SW 1271 (cell line): ENCODE results near the gene UCKL1.
"Not testable (repeated sequence)": the region's sequence is repeated elsewhere in the genome, so short reads cannot be mapped to it uniquely, and the experiment has no call there.

Experiments used
- DNase-seq, 2 experiments: peaks; one replicate each; lab custom pipeline; 2025; lab: John Stamatoyannopoulos, UW

UCKL1 gene

DNA sequence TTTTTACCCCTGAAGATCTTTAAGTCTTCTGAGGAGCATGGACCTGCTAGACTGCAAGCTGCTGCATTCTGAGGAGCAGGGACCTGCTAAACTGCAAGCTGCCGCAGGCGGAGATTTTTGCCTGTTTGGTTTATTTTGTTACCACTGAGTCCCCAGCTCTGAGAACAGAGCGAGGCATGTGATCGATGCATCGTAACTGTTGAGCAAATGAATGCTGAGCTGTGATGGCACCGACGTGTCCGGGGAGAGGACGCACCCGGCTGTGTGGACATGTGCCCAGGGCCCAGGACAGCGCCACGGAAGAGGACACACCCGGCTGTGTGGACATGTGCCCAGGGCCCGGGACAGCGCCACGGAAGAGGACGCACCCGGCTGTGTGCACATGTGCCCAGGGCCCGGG is 37.1 kb downstream of the UCKL1 start:
- no peak for DNase-seq

DNA sequence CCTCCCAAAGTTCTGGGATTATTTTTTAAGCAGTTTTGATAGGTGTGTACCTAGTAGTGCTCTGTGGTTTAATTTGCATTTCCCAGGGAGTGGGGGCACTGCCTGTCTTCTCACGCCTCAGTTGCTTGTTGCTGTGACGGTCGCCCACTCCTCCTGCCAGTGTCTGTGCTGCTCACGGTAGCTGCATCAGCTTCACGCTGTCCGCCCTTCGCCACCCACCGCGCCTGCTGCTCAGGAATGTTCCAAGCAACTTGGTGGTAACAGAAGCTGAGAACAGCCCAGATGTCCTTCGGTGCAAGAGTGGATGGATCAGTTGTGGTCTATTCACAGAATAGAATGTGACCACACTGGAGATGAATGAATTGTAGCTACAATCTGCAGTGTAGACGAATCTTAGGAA is 38.4 kb downstream of the UCKL1 start:
- no peak for DNase-seq

DNA sequence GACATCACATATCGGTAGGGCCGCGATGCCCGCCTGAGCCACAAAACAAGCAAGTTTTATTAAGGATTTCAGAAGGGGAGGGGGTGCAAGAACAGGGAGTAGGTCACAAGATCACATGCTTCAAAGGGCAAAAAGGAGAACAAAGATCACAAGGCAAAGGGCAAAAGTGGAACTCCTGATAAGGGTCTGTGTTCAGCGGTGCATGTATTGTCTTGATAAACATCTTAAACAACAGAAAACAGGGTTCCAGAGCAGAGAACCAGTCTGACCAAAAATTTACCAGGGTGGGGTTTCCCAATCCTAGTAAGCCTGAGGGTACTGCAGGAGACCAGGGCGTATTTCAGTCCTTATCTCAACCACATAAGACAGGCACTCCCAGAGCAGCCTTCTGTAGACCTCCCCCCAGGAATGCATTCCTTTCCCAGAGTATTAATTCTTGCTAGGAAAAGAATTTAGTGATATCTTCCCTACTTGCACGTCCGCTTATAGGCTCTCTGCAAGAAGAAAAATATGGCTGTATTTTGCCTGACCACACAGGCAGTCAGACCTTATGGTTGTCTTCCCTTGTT is 39.8 kb downstream of the UCKL1 start:
- not testable (repeated sequence) for DNase-seq

DNA sequence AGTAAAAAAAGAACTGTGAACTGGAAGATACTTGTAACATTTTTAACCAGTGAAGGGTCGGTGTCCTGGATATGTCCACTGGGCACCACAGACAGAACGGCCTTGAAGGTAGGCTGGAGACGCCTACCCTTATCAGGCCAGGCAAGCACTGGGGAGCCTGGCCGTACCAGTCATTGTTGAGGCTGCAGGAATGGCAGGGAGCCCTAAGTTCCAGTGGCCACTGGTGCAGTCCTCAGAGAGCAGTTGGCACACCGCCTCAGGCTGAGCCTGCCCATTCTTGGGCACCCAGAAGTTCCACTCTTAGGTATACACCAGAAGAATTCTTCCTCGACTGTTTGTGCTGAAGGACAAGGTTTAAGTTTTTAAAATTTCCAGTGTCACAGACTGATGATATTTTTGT is 40.7 kb downstream of the UCKL1 start:
- no peak for DNase-seq

DNA sequence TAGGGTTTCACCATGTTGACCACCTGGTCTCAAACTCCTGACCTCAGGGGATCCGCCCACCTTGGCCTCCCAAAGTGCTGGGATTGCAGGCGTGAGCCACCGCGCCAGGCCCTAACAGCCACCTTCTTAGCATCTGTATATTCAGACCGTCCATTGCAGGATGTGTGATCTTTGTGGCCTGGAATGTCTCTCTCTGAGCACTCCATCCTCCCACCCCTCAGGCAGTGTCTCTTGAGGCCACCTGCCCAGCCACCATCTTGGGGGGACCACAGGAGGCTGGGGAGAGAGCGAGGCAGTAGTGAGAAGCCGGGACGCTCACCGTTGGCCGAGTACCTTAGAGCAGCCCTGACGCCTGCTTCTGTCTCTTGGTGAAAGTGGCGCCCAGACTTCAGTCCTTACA is 42.4 kb downstream of the UCKL1 start:
- no peak for DNase-seq

DNA sequence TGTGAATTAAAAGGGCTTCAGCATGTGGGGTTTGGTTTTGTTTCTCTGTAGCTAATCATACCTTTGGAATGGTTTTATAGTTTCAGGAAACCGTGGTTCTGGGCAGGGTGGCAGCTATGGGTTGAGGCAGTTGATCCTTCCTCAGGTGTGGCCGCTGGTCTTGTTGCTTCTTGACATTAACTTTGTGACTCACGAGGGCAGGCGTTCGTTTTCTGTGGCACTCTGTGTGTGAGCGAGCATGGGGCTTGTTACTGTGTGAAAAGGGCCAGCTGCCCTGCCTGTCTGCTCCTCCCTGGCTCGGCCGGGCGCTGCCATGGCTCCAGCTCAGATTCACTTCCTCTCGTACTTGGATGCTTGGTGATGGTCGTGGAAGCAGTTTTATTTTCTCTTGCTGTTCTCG is 45.0 kb downstream of the UCKL1 start:
- DNase-seq: no peak

DNA sequence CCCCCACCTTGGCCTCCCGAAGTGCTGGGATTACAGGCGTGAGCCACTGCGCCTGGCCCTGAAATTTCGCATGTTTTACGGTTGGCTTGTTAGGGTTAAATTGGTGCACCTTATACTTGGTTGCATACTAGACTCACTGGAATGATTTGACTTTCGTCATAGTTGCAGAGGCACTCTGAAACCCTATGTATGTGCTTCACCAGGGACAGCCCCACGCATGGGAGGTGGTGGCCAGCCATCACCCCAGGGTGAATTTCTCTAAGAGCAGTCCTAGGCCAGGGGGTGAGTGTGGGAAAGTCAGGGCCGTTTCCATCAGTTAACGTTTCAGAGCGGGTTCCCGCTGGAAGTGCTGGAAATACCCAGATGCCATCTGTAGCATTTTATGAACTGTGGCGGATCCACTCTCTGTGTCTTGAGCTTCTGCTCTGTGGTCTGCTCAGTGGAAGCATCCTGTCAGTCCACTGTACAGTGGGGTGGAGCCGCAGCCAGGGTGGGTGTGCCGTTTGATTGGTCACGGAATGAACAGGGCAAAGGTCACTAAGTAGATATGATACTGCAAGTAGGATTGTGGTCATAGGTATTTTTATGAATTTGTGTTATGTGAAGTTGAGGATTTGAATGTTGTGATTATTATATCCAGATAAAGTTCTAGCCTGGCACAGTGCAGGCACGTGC is 48.1 kb downstream of the UCKL1 start:
- DNase-seq: no peak

DNA sequence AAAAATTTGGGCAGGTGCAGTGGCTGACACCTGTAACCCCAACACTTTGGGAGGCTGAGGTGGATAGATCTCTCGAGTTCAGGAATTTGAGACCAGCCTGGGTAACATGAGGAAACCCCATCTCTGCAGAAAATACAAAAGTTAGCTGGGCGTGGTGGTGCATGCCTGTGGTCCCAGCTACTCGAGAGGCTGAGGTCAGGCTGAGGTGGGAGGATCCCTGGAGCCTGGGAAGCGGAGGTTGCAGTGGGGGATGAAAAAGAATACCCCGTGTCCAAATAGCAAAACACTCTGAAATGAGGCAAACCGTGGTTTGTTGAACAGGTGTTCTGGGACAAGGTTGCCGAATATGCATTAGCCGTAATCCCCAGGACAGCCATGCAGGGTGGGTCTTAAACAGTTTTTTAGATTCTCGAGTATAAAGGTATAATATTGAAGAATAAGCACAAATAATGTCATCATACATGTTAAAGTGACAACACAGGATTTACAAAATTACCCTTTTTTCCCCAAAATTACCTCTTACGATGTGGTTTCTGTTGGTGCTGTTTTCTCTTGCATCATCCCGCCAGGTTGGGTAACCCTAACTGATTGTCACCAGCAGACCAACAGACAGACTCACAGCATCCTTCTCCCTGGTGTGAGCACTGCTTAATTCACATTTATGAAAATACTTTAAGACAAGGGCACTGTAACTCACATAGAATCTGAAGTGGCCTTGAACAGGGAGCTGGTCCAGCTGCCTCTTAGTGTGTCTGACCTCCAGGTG is 52.2 kb downstream of the UCKL1 start:
- no peak for DNase-seq

DNA sequence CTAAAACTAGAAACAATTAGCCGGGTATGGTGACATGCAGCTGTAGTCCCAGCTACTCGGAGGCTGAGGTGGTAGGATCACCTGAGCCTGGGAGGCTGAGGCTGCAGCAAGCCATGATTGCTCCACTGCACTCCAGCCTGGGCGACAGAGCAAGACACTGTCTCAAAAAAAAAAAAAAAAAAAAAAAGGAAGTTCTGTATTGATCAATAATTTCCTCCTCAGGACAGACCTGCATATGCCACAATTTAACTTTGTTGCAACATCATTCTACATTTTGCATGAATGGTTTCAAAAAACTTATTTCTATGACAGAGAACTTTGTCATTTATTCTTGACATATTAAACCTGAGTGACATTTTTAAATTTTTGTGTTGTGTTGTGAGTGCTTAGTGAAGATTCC is 55.8 kb downstream of the UCKL1 start:
- DNase-seq: no peak

DNA sequence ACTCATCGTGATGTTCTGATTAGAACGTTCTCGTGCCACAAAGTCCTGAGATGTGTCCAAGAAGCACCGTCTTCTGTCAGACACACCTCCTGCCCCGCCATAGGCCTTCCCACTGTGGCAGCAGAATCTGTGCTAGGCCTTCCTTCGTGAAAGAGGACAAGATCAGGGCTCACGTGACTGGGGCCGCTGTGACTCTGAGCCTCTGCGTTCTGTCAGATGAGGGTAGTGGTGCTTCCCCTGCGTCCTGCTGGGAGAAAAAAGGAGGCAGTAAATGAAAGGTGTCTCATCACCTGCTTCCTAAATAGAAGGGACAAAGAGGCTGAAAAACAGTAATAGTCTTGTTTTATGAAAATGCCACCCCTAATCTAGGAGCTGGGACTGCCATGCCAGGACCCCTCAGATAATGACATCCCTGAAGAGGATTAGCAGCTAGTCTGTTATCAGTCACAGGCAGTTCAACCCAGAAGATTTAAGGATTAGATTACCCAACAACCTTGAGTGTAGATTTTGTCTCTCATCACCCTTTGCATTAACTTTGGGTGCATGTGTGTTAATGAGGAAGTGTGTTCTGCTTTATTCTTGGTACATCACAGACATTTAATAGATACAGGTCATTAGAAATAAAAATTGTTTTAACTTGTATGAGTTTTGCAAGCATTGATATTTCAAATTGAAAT is 57.2 kb downstream of the UCKL1 start:
- DNase-seq: no peak

DNA sequence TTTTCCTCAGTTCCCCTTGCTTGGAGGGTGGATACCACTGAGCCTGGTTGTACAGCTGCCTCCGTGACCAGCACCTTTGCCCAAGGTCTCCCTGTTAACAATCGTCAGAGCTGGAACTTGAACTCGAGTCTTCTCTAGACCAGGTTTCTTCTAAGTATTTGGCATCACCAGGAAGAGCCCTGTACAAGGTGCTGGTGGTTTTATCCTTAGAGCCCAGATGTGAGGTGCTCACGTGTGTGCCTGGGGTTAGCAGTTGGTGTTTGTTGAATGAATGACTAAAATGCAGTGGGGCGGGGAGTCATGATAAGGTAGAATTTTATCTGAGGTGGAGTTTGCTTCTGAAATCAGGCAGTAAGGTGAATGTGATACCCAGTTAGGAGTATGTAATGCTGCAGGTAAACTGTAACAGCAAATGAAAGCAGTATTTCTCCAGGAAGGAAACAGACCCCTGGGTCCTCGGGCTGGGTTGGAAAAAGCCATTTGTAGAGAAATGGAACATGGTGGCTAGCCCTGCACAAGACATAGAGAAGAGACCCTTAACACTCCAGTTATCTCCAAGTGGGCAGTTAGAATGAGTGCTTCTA is 58.1 kb downstream of the UCKL1 start:
- DNase-seq: no peak

DNA sequence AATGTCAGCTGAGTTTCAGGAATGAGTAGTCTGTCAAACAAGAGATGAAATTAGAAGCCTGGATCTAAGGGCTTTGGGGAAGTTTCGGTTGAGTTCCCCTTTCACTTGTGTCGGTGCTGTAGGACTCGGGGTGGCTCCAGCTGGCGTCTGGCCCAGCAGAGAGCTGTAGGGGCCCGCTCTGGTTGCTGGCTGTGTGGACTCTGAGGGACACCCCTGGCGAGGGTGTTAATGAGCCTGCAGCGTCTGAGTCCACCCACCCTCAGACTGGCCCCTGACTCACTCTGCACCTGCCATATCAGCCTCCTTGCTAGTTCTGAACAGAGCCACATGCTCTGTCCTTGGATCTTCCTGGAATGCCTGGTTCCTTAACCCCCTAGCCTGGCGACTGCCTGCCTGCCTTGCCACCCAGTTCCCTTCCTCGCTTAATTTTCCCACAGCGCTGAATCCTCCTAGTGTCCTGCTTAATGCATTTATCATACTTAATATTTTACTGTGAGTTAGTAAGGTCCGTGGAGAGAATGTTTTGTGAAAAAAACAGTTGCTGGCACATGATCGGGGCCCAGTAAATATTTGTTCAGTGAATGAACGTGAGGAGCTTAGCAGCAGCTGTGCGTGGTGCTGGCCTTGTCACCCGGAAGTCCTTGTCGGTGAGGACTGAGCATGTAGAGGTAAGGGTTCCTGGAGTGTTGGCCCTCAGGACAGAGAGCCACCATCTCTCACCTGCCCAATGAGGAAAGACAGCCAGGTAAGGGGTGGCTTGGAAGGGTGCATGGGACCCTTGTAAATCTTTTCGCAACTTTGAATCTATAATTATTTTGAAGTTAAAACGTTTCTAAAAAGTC is 59.7 kb downstream of the UCKL1 start:
- peak in 1 of 2 experiments; percentile 50 for DNase-seq

DNA sequence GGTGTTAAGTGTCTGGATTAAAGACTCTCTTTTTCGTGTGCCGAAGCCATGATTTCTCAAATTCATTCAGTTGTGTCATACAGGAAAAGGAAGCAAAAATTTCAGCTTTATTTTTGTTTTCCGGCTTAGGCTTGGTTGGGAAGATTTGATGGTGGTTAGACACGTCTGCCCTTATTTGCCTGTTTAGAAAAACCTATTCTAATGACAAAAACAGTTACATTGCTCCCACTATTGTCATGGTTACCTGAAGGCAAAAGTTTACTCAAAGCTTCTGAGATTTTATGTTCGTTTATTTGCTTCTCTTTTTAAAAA is 60.3 kb downstream of the UCKL1 start:
- DNase-seq: no peak

DNA sequence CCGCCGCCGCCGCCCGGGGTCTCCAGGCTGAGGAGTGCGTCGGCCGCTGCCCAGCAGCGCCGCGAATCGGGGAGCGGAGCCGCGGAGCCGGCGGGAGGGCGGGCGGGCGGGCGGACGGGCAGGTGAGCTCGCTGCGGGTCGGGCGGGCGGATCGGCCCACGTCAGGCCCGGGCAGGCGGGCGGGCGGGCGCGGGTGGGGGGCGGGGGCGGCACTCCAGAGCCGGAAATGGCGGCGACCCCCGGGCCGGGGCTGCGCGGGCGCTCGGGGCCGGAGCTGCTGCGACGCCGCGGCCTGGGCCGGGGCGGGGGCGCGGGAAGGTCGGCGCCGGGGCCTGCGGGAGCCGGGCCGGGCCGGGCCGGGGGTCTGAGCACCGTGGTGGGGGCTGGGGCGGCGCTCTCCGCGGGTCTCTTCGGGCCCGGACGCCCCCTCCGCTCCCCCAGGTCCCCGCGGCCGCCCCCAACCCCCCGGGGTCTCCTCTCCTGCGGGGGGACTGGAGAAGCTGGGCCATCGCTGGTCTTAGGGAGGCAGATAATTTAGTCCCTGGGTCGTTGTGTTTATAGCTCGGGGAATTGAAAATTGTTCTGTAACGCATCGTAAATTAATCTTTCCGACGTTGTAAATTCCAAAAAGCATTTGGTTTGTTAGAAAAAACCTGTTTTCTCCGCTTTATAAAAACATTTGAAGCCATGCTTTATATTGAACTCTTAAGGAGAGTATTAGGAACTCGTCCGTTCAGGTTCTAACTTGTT is 60.8 kb downstream of the UCKL1 start:
- peak in 1 of 2 experiments; percentile 28 for DNase-seq

DNA sequence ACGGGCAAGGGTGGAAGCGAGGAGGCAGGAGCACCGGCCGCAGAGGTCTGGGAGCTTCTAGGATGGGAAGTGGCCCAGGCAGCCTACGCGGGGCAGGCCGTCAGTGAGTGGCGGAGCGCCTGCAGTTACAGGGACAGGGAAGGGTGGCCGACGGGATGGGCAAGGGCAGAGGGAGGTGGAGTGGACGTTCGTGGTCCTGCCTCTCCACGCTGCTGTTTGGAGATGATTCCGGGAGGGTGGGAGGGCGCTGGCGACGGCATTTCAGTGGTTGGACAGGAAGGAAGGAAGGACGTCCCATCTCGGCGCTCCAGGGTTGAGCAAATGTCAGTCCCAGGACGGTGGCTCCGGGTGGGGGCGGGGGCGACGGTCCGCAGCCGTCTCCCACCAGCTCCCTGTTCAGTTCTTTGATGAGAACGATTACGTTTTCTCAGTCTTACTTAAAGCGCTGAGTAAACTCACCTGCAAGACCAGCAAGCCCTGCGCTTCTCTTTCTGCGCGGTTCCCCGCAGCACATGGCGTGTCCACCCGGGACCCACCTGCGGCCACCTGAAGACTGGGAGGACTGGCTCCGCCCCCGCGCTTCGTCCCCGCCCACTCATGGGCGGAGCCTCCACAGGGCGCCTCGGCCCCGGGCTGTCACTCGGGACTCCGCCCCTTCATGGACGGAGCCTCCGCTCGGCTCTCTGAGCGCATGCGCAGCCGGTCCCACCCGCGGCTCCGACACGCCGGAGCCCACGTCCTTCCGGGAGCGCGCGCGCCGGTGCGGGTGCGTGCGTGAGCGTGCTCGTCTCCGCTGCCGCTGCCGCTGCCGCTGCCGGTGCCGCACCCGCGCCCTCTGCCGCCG is 61.6 kb downstream of the UCKL1 start, which contains the start of gene DNAJC5:
Gene DNAJC5, plus strand, starts transcription at position 769 of the 844 bp plus-strand sequence. CDS start 33,220 bp downstream, outside the sequence.
- peak; percentile 77 to 90 for DNase-seq

DNA sequence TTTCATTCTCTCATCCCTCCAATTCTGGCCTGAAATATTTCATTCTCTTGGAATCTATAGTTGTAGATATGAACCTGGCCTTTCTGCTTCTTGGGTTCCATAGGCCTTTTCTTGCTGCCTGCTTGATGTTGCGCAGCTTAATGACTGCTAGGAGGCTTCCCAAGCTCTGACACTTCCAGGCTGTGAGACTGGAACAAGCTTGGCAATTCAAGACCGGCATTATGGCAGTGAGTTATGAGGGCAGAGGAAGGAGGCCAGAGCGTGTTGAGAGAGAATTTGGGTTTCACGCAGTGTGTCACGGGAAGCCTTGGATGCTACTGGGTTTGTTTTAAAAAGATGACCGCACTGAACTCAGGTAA is 62.2 kb downstream of the UCKL1 start:
- no peak for DNase-seq

DNA sequence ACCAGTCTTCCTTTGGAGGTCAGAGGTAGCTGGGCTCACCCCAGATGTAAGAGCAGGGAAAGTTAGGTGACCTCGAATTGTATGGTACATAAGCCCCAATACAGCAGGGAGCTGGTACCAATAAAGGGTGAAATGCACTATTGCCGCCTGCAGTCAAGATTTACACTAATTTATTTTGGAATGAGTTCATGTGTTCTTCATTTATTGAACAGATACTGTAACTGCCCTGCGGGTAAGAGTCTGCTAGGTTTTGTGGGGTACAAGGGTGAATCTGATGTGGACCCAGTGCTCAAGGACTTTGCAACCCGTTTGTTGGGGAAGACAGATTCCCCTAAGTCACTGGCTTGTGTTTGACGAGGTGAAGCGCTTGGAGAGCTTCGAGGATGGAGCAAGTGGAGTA is 63.8 kb downstream of the UCKL1 start:
- DNase-seq: no peak

DNA sequence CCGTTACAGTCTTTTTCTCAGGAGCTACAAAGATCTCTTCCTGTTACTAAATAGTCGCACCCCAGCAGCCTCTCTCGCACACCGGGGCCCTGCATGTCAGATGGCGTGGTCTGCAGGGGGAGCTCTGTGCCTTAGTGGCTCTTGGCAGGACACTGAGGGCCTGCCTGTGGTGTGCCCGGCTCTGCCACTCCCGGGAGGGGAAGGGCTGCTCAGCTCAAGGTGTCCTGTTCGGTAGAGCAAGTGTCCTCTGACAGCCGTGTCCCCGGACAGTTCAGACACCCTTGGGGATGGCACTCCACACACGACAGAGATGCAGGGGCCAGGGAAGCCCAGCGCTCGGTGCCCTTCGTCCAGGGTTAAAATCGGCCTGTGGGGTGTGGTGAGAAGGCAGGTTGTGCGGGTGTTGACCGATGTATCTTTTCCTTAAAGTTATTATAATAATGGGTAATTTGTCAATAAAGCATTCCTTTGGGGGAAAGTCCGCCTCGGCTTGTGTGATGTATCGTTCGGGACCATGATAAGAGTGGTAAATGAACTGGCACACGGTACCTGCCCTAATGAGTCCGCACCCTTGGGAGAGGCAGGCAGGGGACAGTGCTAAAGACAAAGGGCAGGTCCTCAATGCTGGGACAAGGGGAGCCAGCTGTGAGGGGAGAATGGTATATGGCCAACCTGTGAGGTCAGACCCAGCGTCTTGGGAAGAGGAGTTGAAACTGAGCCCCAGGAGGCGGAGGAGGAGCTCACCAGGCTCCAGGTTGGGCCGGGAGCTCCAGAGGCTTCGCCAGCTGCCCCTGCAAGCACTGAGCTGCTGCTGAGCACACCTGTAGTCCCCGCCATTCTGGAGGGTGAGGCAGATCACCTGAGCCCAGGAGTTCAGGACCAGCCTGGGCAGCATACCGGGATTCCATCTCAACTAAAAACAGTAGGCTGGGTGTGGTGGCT is 64.9 kb downstream of the UCKL1 start:
- DNase-seq: no peak

DNA sequence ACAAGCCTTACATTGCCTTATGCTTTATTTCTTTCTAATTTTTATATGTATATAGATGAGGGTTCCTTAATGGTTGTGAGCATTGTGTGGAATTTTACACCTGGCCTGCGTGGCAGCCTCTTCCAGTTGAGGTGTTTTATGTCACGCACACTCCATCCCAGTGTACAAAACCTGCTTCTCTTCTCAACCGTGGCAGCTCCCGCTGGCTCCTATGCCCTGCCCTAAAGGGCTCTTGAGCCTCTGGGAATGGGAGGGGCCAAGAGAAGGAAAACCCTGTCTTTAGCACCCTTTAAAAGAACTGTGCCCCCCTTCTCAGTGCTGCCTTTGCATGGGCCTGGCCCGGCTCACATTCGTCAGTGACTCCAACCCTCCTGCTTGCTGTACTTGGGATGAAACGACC is 65.6 kb downstream of the UCKL1 start:
- no peak for DNase-seq
